Natural killer cell (primary cell): ENCODE results near the gene PDLIM7. TPM values are rescaled to one million over a fixed set of nuclear protein-coding genes. Genes with fewer than 3 reads are reported as not detected.
A peak's percentile ranks its signal among the peaks of the same experiment; 100 is the strongest.

Experiments used
- ATAC-seq, 3 donors: fragments of 150-1000 bp in 2 of 3; fragments of 200-7000 bp in 1 of 3; cut with Tn5 transposase; 1 replicate in 1 of 3; 2 replicates in 2 of 3; pipeline ENCODE4 v1.10.0; 2021; ENCODE audit warnings: mild to moderate bottlenecking in 2 of 3, moderate library complexity in 2 of 3
- DNase-seq, 2 donors: peaks; one replicate each; pipeline versions ENCODE4 v3.0.0 to v3.0.0-alpha.2; 2013 to 2021; ENCODE audit warnings: mixed read lengths in 1 of 2
- H3K27ac ChIP-seq: one replicate; pipeline ENCODE4 v1.5.1; 2013; ENCODE audit warnings: mild to moderate bottlenecking, low read length
- H3K27me3 ChIP-seq: one replicate; pipeline ENCODE4 v1.6.1; 2013; ENCODE audit warnings: low read length; ENCODE audit not compliant: control insufficient read depth, insufficient read depth
- H3K36me3 ChIP-seq: one replicate; pipeline ENCODE4 v1.6.1; 2013; ENCODE audit warnings: low read length; ENCODE audit not compliant: control insufficient read depth, insufficient read depth
- H3K4me1 ChIP-seq: one replicate; pipeline ENCODE4 v1.6.1; 2013; ENCODE audit warnings: low read length; ENCODE audit not compliant: control insufficient read depth, insufficient read depth
- H3K4me3 ChIP-seq: one replicate; pipeline ENCODE4 v1.5.1; 2013; ENCODE audit warnings: low read length
- H3K9me3 ChIP-seq: one replicate; pipeline ENCODE4 v1.6.1; 2013; ENCODE audit warnings: low read length; ENCODE audit not compliant: control insufficient read depth, insufficient read depth
- H3K27ac Mint-ChIP-seq, 2 donors: one replicate each; pipeline ENCODE4 v1.8.0; 2022; ENCODE audit warnings: mild to moderate bottlenecking in 2 of 2, mixed read lengths in 2 of 2, moderate library complexity in 1 of 2
- H3K27me3 Mint-ChIP-seq, 2 donors: one replicate each; pipeline ENCODE4 v1.8.0; 2022; ENCODE audit warnings: low read depth in 2 of 2, mixed read lengths in 2 of 2
- H3K36me3 Mint-ChIP-seq: one replicate; pipeline ENCODE4 v1.8.0; 2022; ENCODE audit warnings: mixed read lengths
- H3K4me1 Mint-ChIP-seq, 2 donors: one replicate each; pipeline ENCODE4 v1.8.0; 2022; ENCODE audit warnings: mixed read lengths in 2 of 2
- H3K4me3 Mint-ChIP-seq: one replicate; pipeline ENCODE4 v1.8.0; 2022; ENCODE audit warnings: mild to moderate bottlenecking, moderate library complexity, mixed read lengths
- H3K9me3 Mint-ChIP-seq, 2 donors: one replicate each; pipeline ENCODE4 v1.8.0; 2022; ENCODE audit warnings: mixed read lengths in 2 of 2
- CTCF ChIP-seq: fragments of 200-600 bp; IDR thresholded peaks from one replicate; pipeline ENCODE4 v1.8.0; 2022; ENCODE audit warnings: antibody characterized with exemption
- WGBS: methylation state at CpG from one replicate; pipeline ENCODE4 v1.1.7; 2013; ENCODE audit warnings: missing lambda C conversion rate; ENCODE audit not compliant: insufficient coverage; 5-methylcytosine and 5-hydroxymethylcytosine counted together
- intact Hi-C: fragments of 100-400 bp; cut with micrococcal nuclease; formaldehyde crosslinking; loops from one replicate; pipeline ENCODE4 v1.14.2; 2022
- total RNA-seq, 4 donors: library from RNA; stranded (reverse); fragments of 120-200 nt in 1 of 4; gene quantifications; one replicate each; pipeline versions ENCODE4 v1.2.3 to v1.2.4, GENCODE V29; 2013 to 2022

PDLIM7 gene
- total RNA-seq, 3 donors from 2014 or later (not counting 1 experiment from before 2014, with no cell fraction given), result 9.7 to 58.7 (median 14.7) TPM

- TF ChIP-seq CTCF, result no peak
- H3K9me3 ChIP-seq, result no peaks in the 10 kb centered on the region
- no peaks in the 10 kb centered on the region for H3K9me3 Mint-ChIP-seq
- H3K4me1 ChIP-seq, result peaks cover 34% of the 10 kb centered on the region
- H3K27me3 ChIP-seq, result peaks cover 8% of the 10 kb centered on the region
- no peak overlapping the region for H3K4me3 Mint-ChIP-seq
- no peaks in the 10 kb centered on the region for H3K36me3 Mint-ChIP-seq
- no peak overlapping the region for H3K27ac ChIP-seq
- ATAC-seq (no peak), DNase-seq (no peak)
- no peak overlapping the region for H3K4me3 ChIP-seq
- WGBS, result 98% methylated on average over 13 of the region's 13 CpGs
- no peaks in the 10 kb centered on the region for H3K36me3 ChIP-seq
- H3K27me3 Mint-ChIP-seq, result peaks cover 0 to 16% of the 10 kb centered on the region in 2 donors
- intact Hi-C loops, result no loop called here
- peak overlapping the region; percentile 83 to 92 for H3K27ac Mint-ChIP-seq
- peaks cover 17 to 47% of the 10 kb centered on the region in 2 donors for H3K4me1 Mint-ChIP-seq
Measured at GRCh38 chr5:177477701-177478477, 19.5 kb downstream of the PDLIM7 start.

GRCh38 chr5:177476531-177477233 lies 20.7 kb downstream of the PDLIM7 start:
- peaks cover 15% of the 10 kb centered on the region for H3K27me3 ChIP-seq
- Mint-ChIP-seq H3K4me3 (no peak overlapping the region), H3K4me1 (peaks cover 17 to 56% of the 10 kb centered on the region in 2 donors), H3K27me3 (peaks cover 0 to 16% of the 10 kb centered on the region in 2 donors), H3K36me3 (no peaks in the 10 kb centered on the region), H3K9me3 (no peaks in the 10 kb centered on the region), H3K27ac (peak overlapping the region in 1 of 2 donors; percentile 48)
- intact Hi-C loops, result no loop called here
- no peak for ATAC-seq
- no peak overlapping the region for H3K27ac ChIP-seq
- H3K4me3 ChIP-seq, result no peak overlapping the region
- no peak for TF ChIP-seq CTCF
- no peaks in the 10 kb centered on the region for H3K36me3 ChIP-seq
- H3K9me3 ChIP-seq, result no peaks in the 10 kb centered on the region
- H3K4me1 ChIP-seq, result peaks cover 45% of the 10 kb centered on the region
- 96% methylated on average over 18 of the region's 18 CpGs for WGBS
- no peak for DNase-seq

- no peak for TF ChIP-seq CTCF
- H3K4me1 Mint-ChIP-seq, result peaks cover 17 to 61% of the 10 kb centered on the region in 2 donors
- no peak for ATAC-seq
- H3K9me3 Mint-ChIP-seq, result no peaks in the 10 kb centered on the region
- H3K4me1 ChIP-seq, result peaks cover 50% of the 10 kb centered on the region
- peaks cover 15% of the 10 kb centered on the region for H3K27me3 ChIP-seq
- no peak overlapping the region for H3K4me3 ChIP-seq
- H3K36me3 ChIP-seq, result no peaks in the 10 kb centered on the region
- no peaks in the 10 kb centered on the region for H3K36me3 Mint-ChIP-seq
- H3K27ac Mint-ChIP-seq, result peak overlapping the region in 1 of 2 donors; percentile 48
- 81% methylated on average over 9 of the region's 11 CpGs for WGBS
- H3K27ac ChIP-seq, result no peak overlapping the region
- no peak for DNase-seq
- H3K27me3 Mint-ChIP-seq, result peaks cover 0 to 16% of the 10 kb centered on the region in 2 donors
- H3K4me3 Mint-ChIP-seq, result peak overlapping the region; percentile 63
- intact Hi-C loops, result no loop called here
- H3K9me3 ChIP-seq, result no peaks in the 10 kb centered on the region
Measured at GRCh38 chr5:177475563-177476427, 21.6 kb downstream of the PDLIM7 start.
